ENCODE measurements around the gene ARSG. TPM values are rescaled to one million over a fixed set of nuclear protein-coding genes. Genes with fewer than 3 reads are reported as not detected.

Gene ARSG
- total and polyA plus RNA-seq, 2 donors (not counting 1 experiment from before 2014, with no cell fraction given) = 5.5 to 18.4 TPM

GRCh38 chr17:68255151-68255550 lies 36.1 kb upstream of the ARSG start:
- no peak for DNase-seq
- Histone ChIP-seq H3K9ac (ENCODE audit: low read length) (no peak overlapping the region), H3K4me1 (ENCODE audit: control insufficient read depth in 2 of 2, insufficient read depth in 2 of 2, low read length in 2 of 2) (peaks cover 63 to 77% of the 10 kb centered on the region in 2 donors), H3K4me2 (replicated peaks; ENCODE audit: low read depth, low read length, poor library complexity, severe bottlenecking) (peak overlapping the region; percentile 41), H3K79me2 (ENCODE audit: control insufficient read depth, insufficient read depth, low read length) (peaks cover 9% of the 10 kb centered on the region), H3K9me3 (ENCODE audit: control extremely low read depth in 1 of 3, control insufficient read depth in 2 of 3, insufficient read depth in 1 of 3, low read length in 2 of 3) (no peaks in the 10 kb centered on the region), H3K36me3 (replicated peaks in 1 of 2; ENCODE audit: control extremely low read depth in 1 of 2, control insufficient read depth in 1 of 2, extremely low read depth in 1 of 2, insufficient read depth in 2 of 2, low read length in 1 of 2) (peaks cover 0 to 24% of the 10 kb centered on the region in 2 experiments), H2AFZ (ENCODE audit: insufficient read depth, low read depth, low read length, poor library complexity, severe bottlenecking) (no peak overlapping the region), H3K4me3 (ENCODE audit: control extremely low read depth in 1 of 5, extremely low read depth in 1 of 5, insufficient read depth in 1 of 5, low read depth in 2 of 5, low read length in 4 of 5) (no peak overlapping the region), H3K27ac (ENCODE audit: low read length in 2 of 2) (peak overlapping the region; percentile 30 to 84), H4K20me1 (ENCODE audit: control insufficient read depth, insufficient read depth, low read length, poor library complexity, severe bottlenecking) (no peaks in the 10 kb centered on the region), H3K27me3 (replicated peaks in 1 of 4; ENCODE audit: control extremely low read depth in 1 of 4, control insufficient read depth in 3 of 4, insufficient read depth in 4 of 4, low read length in 3 of 4) (no peaks in the 10 kb centered on the region)
- no peaks in the 10 kb centered on the region for H3K27me3 Mint-ChIP-seq
- H3K27ac Mint-ChIP-seq = peak overlapping the region; percentile 85
- WGBS (ENCODE audit: insufficient coverage) = 82% methylated on average over 3 of the region's 4 CpGs
- intact Hi-C loops (cut with micrococcal nuclease) = no loop called here
- H3K4me1 Mint-ChIP-seq = peaks cover 78% of the 10 kb centered on the region
- H3K9me3 Mint-ChIP-seq (ENCODE audit: insufficient read depth) = no peaks in the 10 kb centered on the region
- POLR2A ChIA-PET = interaction anchor here (0.8 to 1.6 kb wide), 2 partner anchors 11 to 50 kb away, joined by 3 read pairs; no protein-coding TSS in a partner anchor
- TF ChIP-seq EZH2 (IDR thresholded peaks at IDR 0.05; ENCODE audit: borderline replicate concordance, insufficient read depth, low read depth, low read length, poor library complexity, severe bottlenecking) = no peak
- TF ChIP-seq, protein P1, sequence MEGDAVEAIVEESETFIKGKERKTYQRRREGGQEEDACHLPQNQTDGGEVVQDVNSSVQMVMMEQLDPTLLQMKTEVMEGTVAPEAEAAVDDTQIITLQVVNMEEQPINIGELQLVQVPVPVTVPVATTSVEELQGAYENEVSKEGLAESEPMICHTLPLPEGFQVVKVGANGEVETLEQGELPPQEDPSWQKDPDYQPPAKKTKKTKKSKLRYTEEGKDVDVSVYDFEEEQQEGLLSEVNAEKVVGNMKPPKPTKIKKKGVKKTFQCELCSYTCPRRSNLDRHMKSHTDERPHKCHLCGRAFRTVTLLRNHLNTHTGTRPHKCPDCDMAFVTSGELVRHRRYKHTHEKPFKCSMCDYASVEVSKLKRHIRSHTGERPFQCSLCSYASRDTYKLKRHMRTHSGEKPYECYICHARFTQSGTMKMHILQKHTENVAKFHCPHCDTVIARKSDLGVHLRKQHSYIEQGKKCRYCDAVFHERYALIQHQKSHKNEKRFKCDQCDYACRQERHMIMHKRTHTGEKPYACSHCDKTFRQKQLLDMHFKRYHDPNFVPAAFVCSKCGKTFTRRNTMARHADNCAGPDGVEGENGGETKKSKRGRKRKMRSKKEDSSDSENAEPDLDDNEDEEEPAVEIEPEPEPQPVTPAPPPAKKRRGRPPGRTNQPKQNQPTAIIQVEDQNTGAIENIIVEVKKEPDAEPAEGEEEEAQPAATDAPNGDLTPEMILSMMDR (IDR thresholded peaks at IDR 0.05) = no peak
- peak overlapping the region; percentile 72 for H3K4me3 Mint-ChIP-seq
- CTCF ChIA-PET = no interaction called here
- ATAC-seq (ENCODE audit: low read depth) = no peak

DNA sequence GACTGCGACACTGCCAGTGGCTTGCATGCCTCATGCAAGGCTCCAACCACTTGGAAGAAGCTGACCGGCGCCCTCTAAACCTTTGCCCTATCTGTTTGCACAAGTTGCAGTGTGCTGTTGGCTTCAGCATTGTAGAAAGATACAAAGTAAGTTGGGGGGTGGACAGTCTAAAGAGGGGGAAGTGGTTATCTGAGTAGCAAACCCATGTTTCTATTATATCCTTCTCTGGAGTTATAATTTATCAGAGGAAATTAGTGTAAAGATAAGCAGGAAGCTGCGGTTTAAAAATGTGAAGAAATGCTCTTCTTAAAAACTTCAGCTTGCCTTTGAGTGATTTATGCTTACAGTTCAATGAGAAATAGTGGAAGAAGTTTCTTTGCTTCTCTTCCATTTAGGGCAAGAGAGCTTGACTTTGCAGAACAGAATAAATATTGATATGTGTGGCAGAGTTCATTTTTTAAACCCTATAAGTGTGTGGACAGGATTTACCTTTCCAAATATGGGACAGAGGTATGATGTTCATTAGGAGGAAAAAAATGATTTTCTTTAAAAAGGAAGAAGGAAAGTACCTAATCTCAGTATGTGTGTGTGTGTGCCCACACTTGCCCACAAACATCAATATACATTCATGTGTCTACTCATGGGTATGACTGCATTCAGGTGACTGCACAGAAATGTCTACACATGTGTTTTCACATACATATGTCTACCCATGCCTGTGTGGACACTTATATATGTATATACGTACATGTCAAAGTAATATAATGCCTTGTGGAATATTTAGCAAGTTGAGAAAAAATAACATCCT lies 35.4 kb upstream of the ARSG start:
- intact Hi-C loops (cut with micrococcal nuclease) = no loop called here
- 36% methylated on average over 3 of the region's 5 CpGs for WGBS (ENCODE audit: insufficient coverage)
- peak overlapping the region in 1 of 5 experiments; percentile 11 for H3K4me3 ChIP-seq (ENCODE audit: control extremely low read depth in 1 of 5, extremely low read depth in 1 of 5, insufficient read depth in 1 of 5, low read depth in 2 of 5, low read length in 4 of 5)
- peak overlapping the region; percentile 72 for H3K4me3 Mint-ChIP-seq
- ATAC-seq (ENCODE audit: low read depth) (no peak), DNase-seq (peak; percentile 42)
- no peaks in the 10 kb centered on the region for H3K27me3 Mint-ChIP-seq
- peaks cover 74% of the 10 kb centered on the region for H3K4me1 Mint-ChIP-seq
- ChIA-PET POLR2A (interaction anchor here (1.6 kb wide), 1 partner anchor 51 kb away, joined by 3 read pairs; no protein-coding TSS in a partner anchor), CTCF (interaction anchor here (0.9 kb wide), 3 partner anchors 18 to 180 kb away, joined by 3 to 6 read pairs (median 3); no protein-coding TSS in a partner anchor)
- peak overlapping the region; percentile 30 to 84 for H3K27ac ChIP-seq (ENCODE audit: low read length in 2 of 2)
- peaks cover 68 to 73% of the 10 kb centered on the region in 2 donors for H3K4me1 ChIP-seq (ENCODE audit: control insufficient read depth in 2 of 2, insufficient read depth in 2 of 2, low read length in 2 of 2)
- H3K27me3 ChIP-seq (replicated peaks in 1 of 4; ENCODE audit: control extremely low read depth in 1 of 4, control insufficient read depth in 3 of 4, insufficient read depth in 4 of 4, low read length in 3 of 4) = no peaks in the 10 kb centered on the region
- H2AFZ ChIP-seq (ENCODE audit: insufficient read depth, low read depth, low read length, poor library complexity, severe bottlenecking) = no peak overlapping the region
- TF ChIP-seq, protein P1 (IDR thresholded peaks at IDR 0.05) = no peak
- TF ChIP-seq EZH2 (IDR thresholded peaks at IDR 0.05; ENCODE audit: borderline replicate concordance, insufficient read depth, low read depth, low read length, poor library complexity, severe bottlenecking) = no peak
- no peaks in the 10 kb centered on the region for H4K20me1 ChIP-seq (ENCODE audit: control insufficient read depth, insufficient read depth, low read length, poor library complexity, severe bottlenecking)
- peaks cover 0 to 21% of the 10 kb centered on the region in 2 experiments for H3K36me3 ChIP-seq (replicated peaks in 1 of 2; ENCODE audit: control extremely low read depth in 1 of 2, control insufficient read depth in 1 of 2, extremely low read depth in 1 of 2, insufficient read depth in 2 of 2, low read length in 1 of 2)
- peak overlapping the region; percentile 85 for H3K27ac Mint-ChIP-seq
- no peak overlapping the region for H3K9ac ChIP-seq (ENCODE audit: low read length)
- H3K9me3 ChIP-seq (ENCODE audit: control extremely low read depth in 1 of 3, control insufficient read depth in 2 of 3, insufficient read depth in 1 of 3, low read length in 2 of 3) = no peaks in the 10 kb centered on the region
- H3K9me3 Mint-ChIP-seq (ENCODE audit: insufficient read depth) = no peaks in the 10 kb centered on the region
- peak overlapping the region; percentile 41 for H3K4me2 ChIP-seq (replicated peaks; ENCODE audit: low read depth, low read length, poor library complexity, severe bottlenecking)
- peaks cover 9% of the 10 kb centered on the region for H3K79me2 ChIP-seq (ENCODE audit: control insufficient read depth, insufficient read depth, low read length)

All from B cell (primary cell).